Mucosa of descending colon (tissue), 3 donors: ENCODE results near the gene TCF7L2. TPM values are rescaled to one million over a fixed set of nuclear protein-coding genes. Genes with fewer than 3 reads are reported as not detected.
A peak's percentile ranks its signal among the peaks of the same experiment; 100 is the strongest.

Experiments used
- ATAC-seq: fragments of 200-7000 bp; cut with Tn5 transposase; one replicate; pipeline ENCODE4 v1.9.1; 2020; ENCODE audit warnings: mild to moderate bottlenecking, moderate library complexity
- DNase-seq, 3 donors: peaks; one replicate each; pipeline ENCODE4 v3.0.0-alpha.2; 2020
- H3K36me3 ChIP-seq: fragments of 200-600 bp; one replicate; pipeline ENCODE4 v1.8.0; 2021; ENCODE audit warnings: low read depth, mild to moderate bottlenecking
- H3K4me1 ChIP-seq: fragments of 200-600 bp; one replicate; pipeline ENCODE4 v1.8.0; 2021; ENCODE audit warnings: low read depth, mild to moderate bottlenecking
- H3K4me3 ChIP-seq: fragments of 200-600 bp; one replicate; pipeline ENCODE4 v1.8.0; 2021; ENCODE audit warnings: mild to moderate bottlenecking
- H3K9me3 ChIP-seq: fragments of 200-600 bp; one replicate; pipeline ENCODE4 v1.8.0; 2021; ENCODE audit warnings: mild to moderate bottlenecking
- intact Hi-C, 2 donors: fragments of 100-400 bp; cut with DNase I in 1 of 2; cut with micrococcal nuclease in 1 of 2; formaldehyde crosslinking; loops; one replicate each; pipeline versions ENCODE4 v1.11.0 to v1.11.1; 2022; cut with DNase I, micrococcal nuclease
- total RNA-seq, 3 donors: library from RNA; stranded (reverse); fragmentation: NEBNext Ultra II Directional in 2 of 3; extraction: Animal tissue kit (Norgen Biotek cat#: 25700) in 2 of 3; gene quantifications; one replicate each; pipeline versions ENCODE4 v1.2.1 to v1.2.4, GENCODE V29; 2021 to 2023
- TF ChIP-seq, protein P1 (sequence below): fragments of 200-600 bp; IDR thresholded peaks from one replicate; pipeline ENCODE4 v1.8.0; 2022; ENCODE audit warnings: antibody characterized with exemption, mild to moderate bottlenecking
- donor health status: DM: no; HTN: no; CAD: no; lungs with moderate emphysema.
- donor health status: DM: no; HTN: no; CAD: no.
- donor health status: DM: no; HTN: yes; CAD: no.

The TCF7L2 gene
- total RNA-seq, 3 donors from 2014 or later: 99.6 to 182 (median 102) TPM

DNA sequence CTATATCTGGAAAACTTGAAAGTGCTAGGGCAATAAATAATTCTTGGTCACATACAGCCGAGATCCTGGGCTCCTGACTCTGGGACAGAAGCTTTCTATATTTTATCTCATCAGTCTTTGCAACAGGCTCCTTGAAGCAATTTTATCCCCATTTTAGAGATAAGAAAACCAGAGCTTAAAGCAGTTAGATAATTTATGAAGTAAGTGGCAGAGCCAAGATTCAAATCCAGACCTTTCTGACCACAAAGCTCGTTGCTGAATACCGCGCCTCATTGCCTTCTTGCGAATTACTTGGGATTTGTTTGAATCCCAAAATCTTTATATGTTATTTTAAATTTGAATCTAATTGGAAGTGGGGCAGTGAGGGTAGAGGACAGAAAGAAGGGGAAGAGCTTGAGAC, 106.0 kb downstream of the TCF7L2 start:
- TF ChIP-seq, protein P1, sequence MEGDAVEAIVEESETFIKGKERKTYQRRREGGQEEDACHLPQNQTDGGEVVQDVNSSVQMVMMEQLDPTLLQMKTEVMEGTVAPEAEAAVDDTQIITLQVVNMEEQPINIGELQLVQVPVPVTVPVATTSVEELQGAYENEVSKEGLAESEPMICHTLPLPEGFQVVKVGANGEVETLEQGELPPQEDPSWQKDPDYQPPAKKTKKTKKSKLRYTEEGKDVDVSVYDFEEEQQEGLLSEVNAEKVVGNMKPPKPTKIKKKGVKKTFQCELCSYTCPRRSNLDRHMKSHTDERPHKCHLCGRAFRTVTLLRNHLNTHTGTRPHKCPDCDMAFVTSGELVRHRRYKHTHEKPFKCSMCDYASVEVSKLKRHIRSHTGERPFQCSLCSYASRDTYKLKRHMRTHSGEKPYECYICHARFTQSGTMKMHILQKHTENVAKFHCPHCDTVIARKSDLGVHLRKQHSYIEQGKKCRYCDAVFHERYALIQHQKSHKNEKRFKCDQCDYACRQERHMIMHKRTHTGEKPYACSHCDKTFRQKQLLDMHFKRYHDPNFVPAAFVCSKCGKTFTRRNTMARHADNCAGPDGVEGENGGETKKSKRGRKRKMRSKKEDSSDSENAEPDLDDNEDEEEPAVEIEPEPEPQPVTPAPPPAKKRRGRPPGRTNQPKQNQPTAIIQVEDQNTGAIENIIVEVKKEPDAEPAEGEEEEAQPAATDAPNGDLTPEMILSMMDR: no peak
- Histone ChIP-seq H3K4me1 (peaks cover 32% of the 10 kb centered on the region), H3K9me3 (no peaks in the 10 kb centered on the region), H3K36me3 (no peaks in the 10 kb centered on the region), H3K4me3 (no peak overlapping the region)
- intact Hi-C loops: no loop called here
- DNase-seq (no peak), ATAC-seq (no peak)

DNA sequence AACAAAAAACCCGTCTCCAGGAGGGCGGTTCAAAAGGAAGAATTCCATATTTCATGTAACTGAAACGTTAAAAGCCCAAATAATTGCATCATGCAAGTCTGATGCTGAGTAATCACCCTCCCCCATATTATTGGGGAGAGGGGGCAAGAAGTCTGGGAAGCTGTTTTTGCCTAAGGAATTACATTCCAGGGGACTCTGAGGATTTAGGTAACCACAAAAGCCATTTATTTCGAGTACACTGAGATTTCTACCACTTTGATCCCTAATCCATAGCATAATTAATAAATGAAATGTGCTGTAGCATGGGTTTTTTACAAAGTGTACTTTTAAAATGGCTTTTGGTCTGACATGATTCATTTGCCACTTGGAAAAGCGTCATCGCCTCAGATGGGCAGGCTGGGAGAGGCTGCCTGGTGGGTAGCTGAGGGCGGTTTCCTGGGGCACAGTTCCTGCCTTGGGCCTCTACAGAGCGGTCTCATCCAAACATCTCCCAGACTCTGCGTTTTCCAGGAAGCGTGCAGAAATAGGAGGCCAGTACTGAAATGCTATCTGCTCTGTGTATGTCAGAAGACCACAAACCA, 106.5 kb downstream of the TCF7L2 start:
- no peak for ATAC-seq
- no peak for DNase-seq
- Histone ChIP-seq H3K36me3 (no peaks in the 10 kb centered on the region), H3K4me1 (peaks cover 35% of the 10 kb centered on the region), H3K4me3 (no peak overlapping the region), H3K9me3 (no peaks in the 10 kb centered on the region)
- TF ChIP-seq, protein P1: no peak
- intact Hi-C loops: no loop called here

DNA sequence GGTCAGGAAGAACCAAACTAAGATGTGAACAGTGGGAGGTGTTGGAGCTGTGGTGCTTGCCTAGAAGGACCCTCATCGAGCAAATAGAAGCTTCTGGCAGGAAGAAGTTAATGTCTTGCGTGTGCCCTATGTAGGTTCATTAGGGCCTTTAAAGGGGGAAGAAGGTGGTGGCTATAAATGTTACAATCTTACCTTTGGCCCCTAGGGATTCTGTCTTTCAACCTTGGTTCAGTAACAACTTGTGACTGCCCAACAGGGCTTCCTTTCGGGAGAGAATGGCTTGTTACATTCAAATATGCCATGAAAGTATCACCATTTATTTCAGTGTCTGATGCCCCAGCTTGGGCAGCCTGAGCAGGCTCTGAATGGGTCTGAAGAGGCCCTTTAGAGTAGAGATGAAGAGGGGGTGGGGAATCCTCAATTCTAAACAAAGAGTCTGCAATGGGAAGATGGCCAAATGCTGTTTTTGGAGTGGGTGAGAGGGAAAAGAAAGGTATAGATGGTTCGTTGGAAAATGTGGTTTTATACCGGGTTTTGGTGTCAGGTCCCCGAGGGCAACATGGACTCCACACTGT, 108.0 kb downstream of the TCF7L2 start:
- Histone ChIP-seq H3K4me3 (no peak overlapping the region), H3K4me1 (peaks cover 35% of the 10 kb centered on the region)
- ATAC-seq: peak; percentile 32

DNA sequence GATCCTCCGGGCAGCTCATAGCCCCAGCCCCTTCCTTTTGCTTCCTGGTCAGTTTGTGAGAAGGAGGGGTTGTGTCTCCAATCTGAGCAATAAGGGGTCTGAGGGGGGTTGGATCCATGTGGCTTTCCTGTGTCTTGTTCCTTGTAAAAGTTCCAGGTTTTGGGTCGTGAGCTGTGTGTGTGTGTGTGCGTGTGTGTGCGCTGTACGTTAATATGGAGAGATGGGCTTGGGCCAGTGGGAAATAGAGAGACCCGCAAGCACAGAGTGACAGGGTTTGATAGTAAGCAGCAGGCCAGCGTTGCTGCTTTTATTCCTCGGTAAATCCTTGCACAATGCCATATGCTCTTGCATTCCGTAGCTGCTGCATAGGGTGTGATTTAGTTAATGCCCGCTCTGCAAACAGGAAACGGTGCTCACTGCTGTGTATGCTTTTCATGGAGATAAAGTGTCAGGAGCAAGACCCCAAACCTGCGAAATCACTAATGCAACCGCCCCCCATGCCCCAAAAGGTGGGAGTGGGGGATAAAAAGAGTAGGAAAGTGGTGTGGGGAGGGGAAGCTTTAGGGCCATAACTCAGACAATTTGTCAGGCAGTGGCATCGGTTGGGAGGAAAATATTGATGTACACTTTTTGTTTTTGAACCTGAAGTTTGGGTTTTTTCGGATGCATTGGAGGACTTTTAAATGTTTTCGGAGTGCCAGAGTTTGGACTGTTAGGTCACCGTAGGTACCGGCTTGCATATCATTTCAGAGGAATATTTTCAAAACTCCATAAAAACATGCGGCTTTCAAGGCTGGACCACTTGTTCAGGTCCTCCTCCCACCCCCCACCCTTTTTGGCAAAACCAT, 108.7 kb downstream of the TCF7L2 start:
- Histone ChIP-seq H3K4me3 (no peak overlapping the region), H3K36me3 (no peaks in the 10 kb centered on the region), H3K9me3 (no peaks in the 10 kb centered on the region), H3K4me1 (peaks cover 35% of the 10 kb centered on the region)
- intact Hi-C loops: no loop called here
- TF ChIP-seq, protein P1: no peak
- peak in 1 of 3 donors; percentile 59 for DNase-seq
- peak; percentile 75 for ATAC-seq

More for the DNA sequence above, 108.0 kb downstream of the TCF7L2 start:
- H3K36me3 ChIP-seq: no peaks in the 10 kb centered on the region
- no peaks in the 10 kb centered on the region for H3K9me3 ChIP-seq
- no peak for DNase-seq
- TF ChIP-seq, protein P1: no peak
- intact Hi-C loops: no loop called here

DNA sequence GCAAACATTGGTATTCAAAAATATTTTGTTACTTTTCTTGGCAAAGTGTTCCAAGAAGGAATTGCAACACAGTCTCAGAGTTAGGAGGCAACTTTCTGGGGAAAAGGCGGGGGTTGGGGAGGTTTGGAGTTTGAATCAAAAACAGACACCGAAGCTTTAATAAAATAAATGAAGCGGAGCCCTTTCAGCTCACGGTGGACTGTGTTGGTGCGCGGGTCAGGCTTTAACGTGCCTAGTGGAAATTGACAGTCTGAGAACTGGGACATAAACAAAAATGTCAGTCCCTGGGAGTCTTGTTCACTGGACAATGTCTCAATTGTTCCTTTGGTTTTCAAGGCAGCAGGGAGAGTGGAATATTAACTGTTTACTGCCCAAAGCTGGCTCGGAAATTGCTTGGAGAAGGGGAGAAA, 109.3 kb downstream of the TCF7L2 start:
- DNase-seq: no peak
- no peaks in the 10 kb centered on the region for H3K36me3 ChIP-seq
- H3K4me1 ChIP-seq: peaks cover 35% of the 10 kb centered on the region
- no peaks in the 10 kb centered on the region for H3K9me3 ChIP-seq
- ATAC-seq: peak; percentile 34
- H3K4me3 ChIP-seq: no peak overlapping the region
- intact Hi-C loops: no loop called here
- TF ChIP-seq, protein P1: no peak
